ENCODE results near the gene TMEM121B. TPM values are rescaled to one million over a fixed set of nuclear protein-coding genes. Genes with fewer than 3 reads are reported as not detected.

Gene TMEM121B
- polyA plus RNA-seq, 1 donor from 2014 or later: not detected

GRCh38 chr22:17097701-17098100, 23.5 kb downstream of the TMEM121B start:
- peaks cover 5% of the 10 kb centered on the region for H3K36me3 Mint-ChIP-seq
- H3K27ac Mint-ChIP-seq: no peak overlapping the region
- H3K4me1 Mint-ChIP-seq: peaks cover 14 to 27% (median 26%) of the 10 kb centered on the region in 3 donors
- H3K27me3 Mint-ChIP-seq: no peaks in the 10 kb centered on the region
- no peaks in the 10 kb centered on the region for H3K9me3 Mint-ChIP-seq
- peak overlapping the region in 2 of 4 donors; percentile 32 to 33 for H3K4me3 Mint-ChIP-seq

- H3K9me3 Mint-ChIP-seq: no peaks in the 10 kb centered on the region
- no peaks in the 10 kb centered on the region for H3K27me3 Mint-ChIP-seq
- no peak overlapping the region for H3K4me3 Mint-ChIP-seq
- peak overlapping the region in 2 of 3 donors; percentile 31 to 50 for H3K27ac Mint-ChIP-seq
- H3K36me3 Mint-ChIP-seq: peaks cover 5% of the 10 kb centered on the region
- peaks cover 17 to 27% (median 26%) of the 10 kb centered on the region in 3 donors for H3K4me1 Mint-ChIP-seq
Observed at GRCh38 chr22:17097062-17097461, 24.1 kb downstream of the TMEM121B start.

GRCh38 chr22:17096071-17096470, 25.1 kb downstream of the TMEM121B start:
- Mint-ChIP-seq H3K4me1 (peaks cover 20 to 32% (median 29%) of the 10 kb centered on the region in 3 donors), H3K9me3 (no peaks in the 10 kb centered on the region), H3K27me3 (no peaks in the 10 kb centered on the region), H3K27ac (peak overlapping the region in 1 of 3 donors; percentile 50), H3K4me3 (no peak overlapping the region), H3K36me3 (no peaks in the 10 kb centered on the region)

GRCh38 chr22:17095538-17095937, 25.6 kb downstream of the TMEM121B start:
- Mint-ChIP-seq H3K9me3 (no peaks in the 10 kb centered on the region), H3K36me3 (no peaks in the 10 kb centered on the region), H3K4me3 (no peak overlapping the region), H3K27me3 (no peaks in the 10 kb centered on the region), H3K27ac (no peak overlapping the region), H3K4me1 (peaks cover 20 to 36% (median 32%) of the 10 kb centered on the region in 3 donors)

GRCh38 chr22:17093081-17093480, 28.1 kb downstream of the TMEM121B start:
- Mint-ChIP-seq H3K9me3 (no peaks in the 10 kb centered on the region), H3K36me3 (peaks cover 1% of the 10 kb centered on the region), H3K4me3 (peak overlapping the region in 1 of 4 donors; percentile 61), H3K27ac (no peak overlapping the region), H3K27me3 (no peaks in the 10 kb centered on the region), H3K4me1 (peaks cover 15 to 30% (median 26%) of the 10 kb centered on the region in 3 donors)

- H3K27ac Mint-ChIP-seq: peak overlapping the region in 1 of 3 donors; percentile 62
- H3K4me3 Mint-ChIP-seq: peak overlapping the region in 1 of 4 donors; percentile 50
- H3K4me1 Mint-ChIP-seq: peaks cover 20 to 33% (median 29%) of the 10 kb centered on the region in 3 donors
- no peaks in the 10 kb centered on the region for H3K27me3 Mint-ChIP-seq
- H3K9me3 Mint-ChIP-seq: no peaks in the 10 kb centered on the region
- peaks cover 1% of the 10 kb centered on the region for H3K36me3 Mint-ChIP-seq
Observed at GRCh38 chr22:17091851-17092250, 29.3 kb downstream of the TMEM121B start.

- Mint-ChIP-seq H3K27me3 (no peaks in the 10 kb centered on the region), H3K9me3 (no peaks in the 10 kb centered on the region), H3K36me3 (peaks cover 1% of the 10 kb centered on the region), H3K27ac (no peak overlapping the region), H3K4me1 (peaks cover 29 to 39% (median 35%) of the 10 kb centered on the region in 3 donors), H3K4me3 (peak overlapping the region in 1 of 4 donors; percentile 12)
Observed at GRCh38 chr22:17090550-17090949, 30.6 kb downstream of the TMEM121B start.

- H3K4me3 Mint-ChIP-seq: peak overlapping the region; percentile 87 to 95 (median 91)
- H3K27me3 Mint-ChIP-seq: no peaks in the 10 kb centered on the region
- H3K4me1 Mint-ChIP-seq: peaks cover 31 to 36% (median 34%) of the 10 kb centered on the region in 3 donors
- H3K27ac Mint-ChIP-seq: peak overlapping the region in 2 of 3 donors; percentile 41 to 93
- peaks cover 1% of the 10 kb centered on the region for H3K36me3 Mint-ChIP-seq
- H3K9me3 Mint-ChIP-seq: no peaks in the 10 kb centered on the region
Observed at GRCh38 chr22:17087498-17088131, 33.5 kb downstream of the TMEM121B start.

- H3K27me3 Mint-ChIP-seq: no peaks in the 10 kb centered on the region
- H3K4me3 Mint-ChIP-seq: peak overlapping the region; percentile 87 to 95 (median 92)
- H3K9me3 Mint-ChIP-seq: no peaks in the 10 kb centered on the region
- peaks cover 1% of the 10 kb centered on the region for H3K36me3 Mint-ChIP-seq
- H3K27ac Mint-ChIP-seq: peak overlapping the region; percentile 41 to 93 (median 80)
- peaks cover 28 to 36% (median 33%) of the 10 kb centered on the region in 3 donors for H3K4me1 Mint-ChIP-seq
Observed at GRCh38 chr22:17086788-17087497, 34.2 kb downstream of the TMEM121B start.

- peak overlapping the region; percentile 87 to 95 (median 92) for H3K4me3 Mint-ChIP-seq
- peaks cover 25 to 33% (median 29%) of the 10 kb centered on the region in 3 donors for H3K4me1 Mint-ChIP-seq
- no peaks in the 10 kb centered on the region for H3K9me3 Mint-ChIP-seq
- H3K36me3 Mint-ChIP-seq: peaks cover 1% of the 10 kb centered on the region
- H3K27me3 Mint-ChIP-seq: no peaks in the 10 kb centered on the region
- H3K27ac Mint-ChIP-seq: peak overlapping the region in 2 of 3 donors; percentile 41 to 93
Observed at GRCh38 chr22:17086296-17086695, 34.9 kb downstream of the TMEM121B start.

- peaks cover 25 to 30% (median 25%) of the 10 kb centered on the region in 3 donors for H3K4me1 Mint-ChIP-seq
- H3K27me3 Mint-ChIP-seq: no peaks in the 10 kb centered on the region
- peaks cover 1% of the 10 kb centered on the region for H3K36me3 Mint-ChIP-seq
- H3K9me3 Mint-ChIP-seq: no peaks in the 10 kb centered on the region
- H3K4me3 Mint-ChIP-seq: peak overlapping the region; percentile 87 to 97 (median 96)
- H3K27ac Mint-ChIP-seq: peak overlapping the region in 2 of 3 donors; percentile 41 to 93
Observed at GRCh38 chr22:17085277-17086181, 35.6 kb downstream of the TMEM121B start.

GRCh38 chr22:17084554-17085276, 36.4 kb downstream of the TMEM121B start, which contains the start of gene IL17RA:
Gene IL17RA, plus strand, starts transcription at chr22:17085000. Its CDS starts 92 bp downstream, at chr22:17085092.
- Mint-ChIP-seq H3K4me3 (peak within 1 kb of the TSS; percentile 87 to 97 (median 96)), H3K27me3 (no peaks in the 10 kb centered on the region), H3K4me1 (peaks cover 23 to 30% (median 24%) of the 10 kb centered on the region in 3 donors), H3K36me3 (peaks cover 1% of the 10 kb centered on the region), H3K9me3 (no peaks in the 10 kb centered on the region), H3K27ac (peak within 1 kb of the TSS; percentile 56 to 93 (median 74))

- Mint-ChIP-seq H3K27ac (peak overlapping the region; percentile 8 to 87 (median 56)), H3K36me3 (no peaks in the 10 kb centered on the region), H3K9me3 (no peaks in the 10 kb centered on the region), H3K27me3 (no peaks in the 10 kb centered on the region), H3K4me3 (peak overlapping the region; percentile 87 to 97 (median 92)), H3K4me1 (peaks cover 23 to 25% (median 24%) of the 10 kb centered on the region in 3 donors)
Observed at GRCh38 chr22:17083811-17084441, 37.2 kb downstream of the TMEM121B start.

Measured in IgD-negative memory B cell (primary cell).